Activated T-cell treated with anti-CD3 and anti-CD28 coated beads, Interleukin-2, amount 50 U/mL, for 72 hours (primary cell): ENCODE measurements around the gene SLC16A3. TPM values are rescaled to one million over a fixed set of nuclear protein-coding genes. Genes with fewer than 3 reads are reported as not detected.

Source experiments
- ATAC-seq, 2 donors: fragments of 150-1000 bp; cut with Tn5 transposase; replicated peaks in 1 of 2; 2 replicates each; pipeline ENCODE4 v1.10.0; 2021; ENCODE audit warnings: moderate library complexity in 2 of 2, mild to moderate bottlenecking in 1 of 2
- DNase-seq, 2 donors: peaks; one replicate each; pipeline ENCODE4 v3.0.0; 2021 to 2022; ENCODE audit warnings: mixed read lengths in 1 of 2
- H3K27ac Mint-ChIP-seq: one replicate; pipeline ENCODE4 v1.8.0; 2022; ENCODE audit warnings: mild to moderate bottlenecking, moderate library complexity, mixed read lengths
- H3K27me3 Mint-ChIP-seq: one replicate; pipeline ENCODE4 v1.8.0; 2022; ENCODE audit warnings: low read depth, mixed read lengths
- H3K36me3 Mint-ChIP-seq, 2 donors: one replicate each; pipeline ENCODE4 v1.8.0; 2022; ENCODE audit warnings: mixed read lengths in 2 of 2, mild to moderate bottlenecking in 1 of 2; ENCODE audit not compliant: insufficient read depth in 2 of 2
- H3K4me1 Mint-ChIP-seq: one replicate; pipeline ENCODE4 v1.8.0; 2022; ENCODE audit warnings: low read depth, mixed read lengths
- H3K4me3 Mint-ChIP-seq, 2 donors: one replicate each; pipeline ENCODE4 v1.8.0; 2022; ENCODE audit warnings: mild to moderate bottlenecking in 2 of 2, mixed read lengths in 2 of 2, moderate library complexity in 2 of 2
- H3K9me3 Mint-ChIP-seq, 2 donors: one replicate each; pipeline ENCODE4 v1.8.0; 2022; ENCODE audit warnings: mixed read lengths in 2 of 2
- total RNA-seq, 2 donors: library from RNA; stranded (reverse); gene quantifications; one replicate each; pipeline ENCODE4 v1.2.3, GENCODE V29; 2022

Gene SLC16A3
- total RNA-seq, 2 donors from 2014 or later = 42.8 to 74.5 TPM

GRCh38 chr17:82219753-82220709, 8.8 kb upstream of the SLC16A3 start:
- no peak for ATAC-seq
- peaks cover 15% of the 10 kb centered on the region for H3K4me1 Mint-ChIP-seq
- no peak for DNase-seq
- no peak overlapping the region for H3K27ac Mint-ChIP-seq
- H3K36me3 Mint-ChIP-seq = no peaks in the 10 kb centered on the region
- no peaks in the 10 kb centered on the region for H3K27me3 Mint-ChIP-seq
- H3K4me3 Mint-ChIP-seq = no peak overlapping the region
- no peaks in the 10 kb centered on the region for H3K9me3 Mint-ChIP-seq

DNA sequence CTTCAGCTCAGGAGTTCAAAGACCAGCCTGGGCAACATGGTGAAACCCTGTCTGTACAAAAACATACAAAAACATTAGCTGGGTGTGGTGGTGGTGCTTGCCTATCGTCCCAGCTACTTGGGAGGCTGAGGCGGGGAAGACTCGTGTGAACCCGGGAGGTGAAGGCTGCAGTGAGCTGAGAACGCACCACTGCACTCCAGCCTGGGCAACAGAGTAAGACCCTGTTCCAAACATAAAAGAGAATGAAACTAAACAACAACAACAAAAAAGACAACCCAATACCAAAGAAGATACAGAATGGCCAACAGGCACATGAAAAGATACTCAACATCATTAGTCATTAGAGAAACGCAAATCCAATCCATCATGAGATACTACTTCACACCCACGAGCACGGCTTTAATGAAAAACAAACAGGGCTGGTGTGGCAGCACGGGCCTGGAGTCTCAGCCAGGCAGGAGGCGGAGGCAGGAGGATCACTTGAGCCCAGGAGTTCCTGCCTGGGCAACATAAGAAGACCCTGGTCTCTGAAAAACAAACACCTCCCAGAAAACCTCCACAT, 7.4 kb upstream of the SLC16A3 start:
- no peaks in the 10 kb centered on the region for H3K27me3 Mint-ChIP-seq
- H3K4me1 Mint-ChIP-seq = peaks cover 7% of the 10 kb centered on the region
- H3K4me3 Mint-ChIP-seq = no peak overlapping the region
- H3K9me3 Mint-ChIP-seq = no peaks in the 10 kb centered on the region
- H3K27ac Mint-ChIP-seq = no peak overlapping the region
- H3K36me3 Mint-ChIP-seq = no peaks in the 10 kb centered on the region
- ATAC-seq (no peak), DNase-seq (no peak)

DNA sequence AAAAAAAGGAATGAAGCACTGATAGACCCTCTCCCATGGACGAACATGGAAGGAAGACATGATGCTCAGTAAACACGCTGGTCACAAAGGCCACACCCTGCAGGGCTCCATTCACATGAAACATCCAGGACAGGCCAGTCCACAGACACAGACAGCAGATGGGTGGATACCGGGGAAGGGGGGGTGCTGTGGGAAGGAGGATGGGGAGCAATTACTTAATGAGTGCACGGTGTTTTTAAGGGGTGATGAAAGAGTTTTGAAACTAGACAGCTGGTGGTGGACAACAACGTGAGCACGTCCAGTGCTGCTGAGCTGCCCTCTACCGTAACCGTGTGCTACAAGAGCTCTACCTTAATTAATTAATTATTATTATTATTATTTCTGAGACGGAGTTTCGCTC, 6.0 kb upstream of the SLC16A3 start:
- no peaks in the 10 kb centered on the region for H3K27me3 Mint-ChIP-seq
- no peak overlapping the region for H3K4me3 Mint-ChIP-seq
- no peak for ATAC-seq

DNA sequence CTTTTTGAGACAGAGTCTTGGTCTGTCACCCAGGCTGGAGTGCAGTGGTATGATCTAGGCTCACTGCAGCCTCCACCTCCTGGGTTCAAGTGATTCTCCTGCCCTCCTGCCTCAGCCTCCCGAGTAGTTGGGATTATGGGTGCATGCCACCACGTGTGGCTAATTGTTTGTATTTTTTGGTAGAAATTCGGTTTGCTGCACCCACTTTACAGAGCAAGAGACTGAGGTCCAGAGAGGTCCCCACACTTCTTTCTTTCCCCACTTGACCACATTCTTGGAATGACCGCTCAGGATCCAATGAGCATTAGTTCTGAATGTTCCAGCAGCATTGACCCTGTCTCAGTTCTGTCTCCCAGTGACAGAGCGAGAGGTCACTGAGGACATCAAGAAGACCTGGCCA, 5.3 kb upstream of the SLC16A3 start:
- DNase-seq (no peak), ATAC-seq (no peak)
- H3K4me1 Mint-ChIP-seq = no peaks in the 10 kb centered on the region
- H3K36me3 Mint-ChIP-seq = peaks cover 1 to 2% of the 10 kb centered on the region in 2 donors
- H3K4me3 Mint-ChIP-seq = no peak overlapping the region
- no peaks in the 10 kb centered on the region for H3K9me3 Mint-ChIP-seq
- H3K27ac Mint-ChIP-seq = no peak overlapping the region
- H3K27me3 Mint-ChIP-seq = no peaks in the 10 kb centered on the region

More for the DNA sequence above, 6.0 kb upstream of the SLC16A3 start:
- Mint-ChIP-seq H3K36me3 (no peaks in the 10 kb centered on the region), H3K9me3 (no peaks in the 10 kb centered on the region), H3K27ac (no peak overlapping the region), H3K4me1 (no peaks in the 10 kb centered on the region)
- DNase-seq = no peak

DNA sequence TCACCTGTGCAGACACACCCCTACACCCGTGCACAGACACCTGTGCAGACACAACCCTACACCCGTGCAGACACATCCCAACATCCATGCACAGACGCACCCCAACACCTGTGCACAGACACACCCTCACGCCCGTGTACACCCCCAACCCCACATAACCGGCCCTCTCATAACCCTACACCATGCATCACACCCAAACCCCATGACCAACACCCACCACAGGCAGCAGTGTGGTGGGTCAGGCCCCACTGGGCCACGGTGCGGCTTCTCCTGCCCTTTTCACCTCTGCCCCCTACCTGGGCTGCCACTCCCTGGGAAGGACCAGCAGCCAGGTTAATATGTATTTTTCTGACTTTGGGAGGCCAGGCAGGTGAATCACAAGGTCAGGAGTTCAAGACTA, 4.2 kb upstream of the SLC16A3 start:
- peaks cover 1 to 2% of the 10 kb centered on the region in 2 donors for H3K36me3 Mint-ChIP-seq
- no peak for DNase-seq
- ATAC-seq = no peak
- no peak overlapping the region for H3K27ac Mint-ChIP-seq
- no peak overlapping the region for H3K4me3 Mint-ChIP-seq
- no peaks in the 10 kb centered on the region for H3K4me1 Mint-ChIP-seq
- H3K27me3 Mint-ChIP-seq = no peaks in the 10 kb centered on the region
- H3K9me3 Mint-ChIP-seq = no peaks in the 10 kb centered on the region

DNA sequence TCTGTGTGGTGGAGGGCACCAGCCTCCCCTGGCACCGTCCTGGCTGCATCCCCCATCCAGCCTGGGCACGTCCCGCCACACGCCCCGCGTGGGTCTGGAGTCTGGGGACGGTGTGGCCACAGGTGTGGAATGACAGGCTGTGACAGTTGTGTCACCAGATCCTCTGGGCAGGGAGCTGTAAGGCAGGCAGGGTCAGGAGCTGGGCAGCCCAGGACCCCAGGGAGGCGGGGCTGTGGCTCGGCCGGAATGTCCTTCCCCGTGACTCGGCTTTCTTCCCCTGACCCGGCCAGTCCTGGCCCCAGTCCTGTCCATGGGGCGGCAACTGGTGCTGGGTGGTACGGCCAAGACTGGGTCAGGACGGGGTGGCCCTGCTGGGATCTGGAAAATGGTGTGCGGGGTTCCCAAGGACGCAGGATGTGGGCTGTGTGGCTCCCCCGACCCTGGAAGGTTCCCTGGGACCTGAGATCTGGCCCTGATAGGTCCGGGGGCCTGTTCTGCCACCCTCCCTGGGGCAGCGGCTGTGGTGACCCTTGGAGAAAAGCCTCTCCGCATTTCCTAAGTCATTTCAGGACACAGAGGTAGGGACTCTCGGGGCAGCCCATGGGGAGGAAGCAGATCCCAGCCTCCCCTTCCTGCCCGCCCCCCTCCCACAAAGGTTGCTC, 3.3 kb upstream of the SLC16A3 start:
- H3K4me1 Mint-ChIP-seq = peaks cover 5% of the 10 kb centered on the region

GRCh38 chr17:82226146-82226808, 2.6 kb upstream of the SLC16A3 start:
- H3K27ac Mint-ChIP-seq = no peak overlapping the region
- DNase-seq (no peak), ATAC-seq (no peak)
- H3K27me3 Mint-ChIP-seq = no peaks in the 10 kb centered on the region
- H3K4me1 Mint-ChIP-seq = peaks cover 5% of the 10 kb centered on the region
- peaks cover 2 to 3% of the 10 kb centered on the region in 2 donors for H3K36me3 Mint-ChIP-seq
- H3K9me3 Mint-ChIP-seq = no peaks in the 10 kb centered on the region
- H3K4me3 Mint-ChIP-seq = no peak overlapping the region

More for the DNA sequence above, 3.3 kb upstream of the SLC16A3 start:
- DNase-seq (no peak), ATAC-seq (no peak)
- Mint-ChIP-seq H3K4me3 (no peak overlapping the region), H3K27ac (no peak overlapping the region), H3K9me3 (no peaks in the 10 kb centered on the region), H3K27me3 (no peaks in the 10 kb centered on the region), H3K36me3 (peaks cover 2 to 3% of the 10 kb centered on the region in 2 donors)

DNA sequence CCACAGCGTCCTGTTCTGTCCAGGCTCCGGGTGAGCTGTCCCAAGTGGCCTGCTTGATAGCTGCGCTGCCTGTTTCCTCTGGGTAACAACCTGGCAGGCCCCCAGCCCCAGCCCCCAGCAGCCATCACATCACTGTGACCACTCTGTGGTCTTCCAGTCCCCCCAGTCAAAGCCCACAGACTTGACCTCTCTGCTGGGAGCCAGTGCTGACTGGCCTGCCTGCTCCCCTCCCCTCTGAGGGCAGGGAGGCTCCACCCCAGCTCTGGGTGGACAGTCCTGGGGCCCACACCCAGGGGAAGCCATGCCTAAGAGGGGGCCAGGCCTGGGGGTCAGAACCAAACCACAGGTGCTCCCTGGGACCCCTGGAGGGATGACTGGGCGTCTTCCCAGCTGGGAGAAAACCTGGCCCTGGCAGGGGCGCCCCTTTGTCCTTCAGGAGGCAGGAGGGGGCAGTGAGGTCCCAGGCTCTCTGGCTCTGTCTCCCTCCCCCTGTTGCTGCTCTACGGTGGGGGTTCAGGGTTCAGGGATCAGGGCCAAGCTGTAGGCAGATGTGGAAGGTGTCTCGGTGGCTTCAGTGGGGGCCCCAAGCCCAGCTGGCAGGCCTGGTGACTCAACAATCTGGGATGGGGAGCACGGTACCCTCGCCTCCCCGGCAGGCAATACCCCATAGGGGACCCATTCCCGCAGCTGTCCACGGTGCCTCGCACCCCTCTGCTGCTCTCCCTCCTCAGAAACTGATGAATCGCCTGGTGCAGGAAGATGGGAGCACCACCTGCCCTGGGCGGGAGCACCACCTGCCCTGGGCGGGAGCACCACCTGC, 1.8 kb upstream of the SLC16A3 start:
- Mint-ChIP-seq H3K27me3 (no peaks in the 10 kb centered on the region), H3K36me3 (peaks cover 2 to 3% of the 10 kb centered on the region in 2 donors), H3K4me1 (peaks cover 5% of the 10 kb centered on the region), H3K9me3 (no peaks in the 10 kb centered on the region), H3K27ac (no peak overlapping the region), H3K4me3 (peak overlapping the region; percentile 40 to 90)
- ATAC-seq (no peak), DNase-seq (no peak)

DNA sequence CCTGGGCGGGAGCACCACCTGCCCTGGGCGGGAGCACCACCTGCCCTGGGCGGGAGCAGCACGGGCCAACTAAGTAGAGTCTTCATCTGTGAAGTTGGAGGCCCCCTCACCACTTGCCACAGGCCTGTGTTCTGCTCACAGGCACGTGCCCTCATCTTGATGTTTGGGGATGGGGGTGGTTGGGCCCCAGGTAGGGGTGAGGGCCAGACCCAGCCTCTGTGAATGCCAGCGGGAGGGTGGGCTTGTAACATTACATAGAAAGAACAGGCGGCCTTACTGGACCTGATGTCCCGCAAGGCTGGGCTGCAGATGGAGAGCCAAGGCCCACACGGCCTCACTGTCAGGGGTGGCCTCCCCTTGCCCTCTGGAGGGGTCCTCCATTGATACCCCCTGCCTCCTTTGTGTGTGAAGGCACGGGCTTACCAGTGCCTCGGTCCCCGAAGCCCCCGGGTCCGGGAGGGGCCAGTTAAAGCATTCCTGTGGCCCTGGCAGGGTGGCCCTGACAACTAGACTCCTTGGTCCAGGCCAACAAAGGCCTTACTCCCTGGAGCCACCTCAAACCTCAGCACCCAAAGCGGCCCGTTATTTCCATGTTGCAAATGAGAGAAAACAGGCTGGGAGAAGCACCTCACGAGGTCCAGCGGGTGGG, 1.1 kb upstream of the SLC16A3 start:
- H3K4me1 Mint-ChIP-seq = peaks cover 5% of the 10 kb centered on the region
- peak overlapping the region; percentile 77 to 90 for H3K4me3 Mint-ChIP-seq
- DNase-seq (no peak), ATAC-seq (no peak)
- no peaks in the 10 kb centered on the region for H3K9me3 Mint-ChIP-seq
- peak overlapping the region; percentile 42 for H3K27ac Mint-ChIP-seq
- H3K27me3 Mint-ChIP-seq = no peaks in the 10 kb centered on the region
- H3K36me3 Mint-ChIP-seq = peaks cover 2 to 3% of the 10 kb centered on the region in 2 donors

DNA sequence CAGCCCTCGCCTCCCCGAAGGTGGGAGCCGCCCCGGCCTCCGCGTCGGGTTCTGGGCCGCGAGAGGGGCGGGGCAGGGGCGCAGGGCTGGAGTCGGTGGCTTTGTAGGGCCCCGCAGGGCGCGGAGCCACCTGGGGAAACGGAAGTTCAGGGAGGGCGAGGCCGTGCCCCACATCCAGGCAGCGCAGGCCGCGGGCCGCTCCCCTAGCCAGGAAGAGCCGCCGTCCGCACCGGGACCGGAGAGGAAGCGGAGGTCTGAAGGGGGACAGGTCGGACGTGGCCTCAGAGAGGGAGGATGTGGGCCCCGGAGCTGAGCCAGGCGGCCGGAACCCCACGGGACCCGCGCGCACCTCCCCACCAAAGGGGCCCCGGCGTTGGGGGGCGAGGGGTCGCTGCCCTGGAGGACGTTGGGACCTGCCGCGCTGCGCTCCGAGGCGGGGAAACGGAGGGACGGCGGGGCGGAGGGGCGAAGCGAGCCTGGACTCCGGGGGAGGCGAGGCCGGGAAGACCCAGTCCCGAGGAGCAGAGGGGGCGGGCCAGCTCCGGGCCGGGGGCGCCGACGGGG, 482 bp upstream of the SLC16A3 start:
- Mint-ChIP-seq H3K36me3 (peaks cover 2 to 3% of the 10 kb centered on the region in 2 donors), H3K27me3 (no peaks in the 10 kb centered on the region), H3K9me3 (no peaks in the 10 kb centered on the region), H3K27ac (peak overlapping the region; percentile 77), H3K4me1 (peaks cover 5% of the 10 kb centered on the region), H3K4me3 (peak overlapping the region; percentile 77 to 90)
- DNase-seq (peak; percentile 70 to 83), ATAC-seq (peak; percentile 67 to 75)

DNA sequence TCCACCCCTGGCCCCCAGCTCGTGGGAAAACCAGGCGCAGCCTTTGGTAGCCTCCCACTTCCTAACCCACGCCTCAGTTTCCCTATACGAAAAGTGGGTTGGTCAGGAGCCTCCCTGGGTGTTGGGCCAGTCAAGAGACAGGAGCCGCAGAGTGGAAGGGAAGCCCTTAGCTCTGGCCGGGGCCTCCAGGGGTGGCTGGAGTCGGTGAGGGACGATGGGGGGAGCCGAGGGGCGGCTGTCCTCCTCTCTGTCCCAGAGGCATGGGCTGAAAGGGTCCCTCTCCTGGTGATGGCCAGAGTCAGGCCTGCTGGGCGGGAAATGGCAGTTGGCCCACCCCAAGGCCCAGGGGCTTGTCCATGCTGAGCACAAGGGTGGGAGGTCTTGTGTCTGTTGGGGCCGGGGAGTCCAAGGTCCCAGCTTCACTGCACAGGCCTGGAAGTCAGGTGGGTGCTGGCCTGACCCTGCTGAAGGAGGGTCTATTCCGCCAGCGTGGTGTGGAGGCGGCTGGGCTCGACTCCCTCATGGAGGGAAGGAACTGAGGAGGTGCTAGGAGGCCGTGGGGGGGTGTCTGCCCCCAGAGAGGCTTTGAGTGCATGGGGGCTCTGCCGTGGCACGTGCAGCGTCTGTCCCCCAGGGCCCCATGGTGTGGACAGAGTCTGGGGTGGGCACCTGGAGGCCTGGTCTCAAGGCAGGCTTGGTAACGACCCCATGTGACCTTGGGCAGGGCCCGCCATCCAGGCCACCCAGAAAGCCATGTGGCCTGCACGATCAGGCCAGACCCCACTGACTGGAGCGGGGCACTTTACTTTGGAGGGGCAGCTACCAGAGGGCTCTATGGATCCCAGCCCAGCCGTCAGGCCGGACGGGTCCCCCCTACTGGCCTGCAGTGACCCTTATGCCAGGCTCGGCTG, 1.1 kb downstream of the SLC16A3 start:
- Mint-ChIP-seq H3K9me3 (no peaks in the 10 kb centered on the region), H3K36me3 (peaks cover 2 to 3% of the 10 kb centered on the region in 2 donors), H3K27ac (no peak overlapping the region), H3K4me3 (peak overlapping the region; percentile 83 to 85), H3K4me1 (peaks cover 5% of the 10 kb centered on the region), H3K27me3 (no peaks in the 10 kb centered on the region)
- ATAC-seq = no peak
- DNase-seq = no peak
